ENCODE measurements around the gene ACOX3.

The ACOX3 gene

DNA sequence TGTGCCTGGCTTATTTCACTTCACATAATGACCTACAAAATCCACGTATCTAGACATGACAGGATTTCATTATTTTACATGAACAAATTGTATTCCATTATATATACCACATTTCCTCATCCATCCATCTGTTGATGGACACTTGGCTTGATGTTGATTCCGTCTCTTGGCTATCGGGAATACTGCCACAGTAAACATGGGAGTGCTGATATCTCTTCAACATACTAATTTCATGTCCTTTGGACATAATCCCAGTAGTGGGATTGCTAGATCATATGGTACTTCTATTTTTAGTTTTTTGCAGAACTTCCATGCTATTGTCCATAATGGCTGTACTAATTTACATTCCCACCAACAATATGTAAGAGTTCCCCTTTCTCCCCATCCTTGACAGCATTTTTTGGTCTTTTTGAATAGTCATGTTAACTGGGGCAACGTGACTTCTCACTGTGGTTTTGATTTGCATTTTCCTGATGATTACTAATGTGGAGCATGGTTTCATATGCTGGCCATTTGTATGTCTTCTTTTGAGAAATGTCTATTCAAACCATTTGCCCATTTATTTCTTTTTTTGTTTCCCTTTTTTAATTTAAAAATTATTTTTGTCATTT lies 102.1 kb downstream of the ACOX3 start:
- ChIA-PET POLR2A (no interaction called here), CTCF (no interaction called here)
- no peak for TF ChIP-seq ZNF16 (tag by site-specific recombination; IDR thresholded peaks at IDR 0.05; ENCODE audit: low read depth)
- TF ChIP-seq TRIM28 (IDR thresholded peaks at IDR 0.05; ENCODE audit: borderline replicate concordance, low read length) = no peak
- TF ChIP-seq, protein P1, sequence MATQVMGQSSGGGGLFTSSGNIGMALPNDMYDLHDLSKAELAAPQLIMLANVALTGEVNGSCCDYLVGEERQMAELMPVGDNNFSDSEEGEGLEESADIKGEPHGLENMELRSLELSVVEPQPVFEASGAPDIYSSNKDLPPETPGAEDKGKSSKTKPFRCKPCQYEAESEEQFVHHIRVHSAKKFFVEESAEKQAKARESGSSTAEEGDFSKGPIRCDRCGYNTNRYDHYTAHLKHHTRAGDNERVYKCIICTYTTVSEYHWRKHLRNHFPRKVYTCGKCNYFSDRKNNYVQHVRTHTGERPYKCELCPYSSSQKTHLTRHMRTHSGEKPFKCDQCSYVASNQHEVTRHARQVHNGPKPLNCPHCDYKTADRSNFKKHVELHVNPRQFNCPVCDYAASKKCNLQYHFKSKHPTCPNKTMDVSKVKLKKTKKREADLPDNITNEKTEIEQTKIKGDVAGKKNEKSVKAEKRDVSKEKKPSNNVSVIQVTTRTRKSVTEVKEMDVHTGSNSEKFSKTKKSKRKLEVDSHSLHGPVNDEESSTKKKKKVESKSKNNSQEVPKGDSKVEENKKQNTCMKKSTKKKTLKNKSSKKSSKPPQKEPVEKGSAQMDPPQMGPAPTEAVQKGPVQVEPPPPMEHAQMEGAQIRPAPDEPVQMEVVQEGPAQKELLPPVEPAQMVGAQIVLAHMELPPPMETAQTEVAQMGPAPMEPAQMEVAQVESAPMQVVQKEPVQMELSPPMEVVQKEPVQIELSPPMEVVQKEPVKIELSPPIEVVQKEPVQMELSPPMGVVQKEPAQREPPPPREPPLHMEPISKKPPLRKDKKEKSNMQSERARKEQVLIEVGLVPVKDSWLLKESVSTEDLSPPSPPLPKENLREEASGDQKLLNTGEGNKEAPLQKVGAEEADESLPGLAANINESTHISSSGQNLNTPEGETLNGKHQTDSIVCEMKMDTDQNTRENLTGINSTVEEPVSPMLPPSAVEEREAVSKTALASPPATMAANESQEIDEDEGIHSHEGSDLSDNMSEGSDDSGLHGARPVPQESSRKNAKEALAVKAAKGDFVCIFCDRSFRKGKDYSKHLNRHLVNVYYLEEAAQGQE (tag by site-specific recombination; IDR thresholded peaks at IDR 0.05) = no peak
- no peak for TF ChIP-seq ZNF404 (tag by site-specific recombination; IDR thresholded peaks at IDR 0.05)
- TF ChIP-seq YY2 (tag by site-specific recombination; IDR thresholded peaks at IDR 0.05) = no peak
- TF ChIP-seq ZNF274 (IDR thresholded peaks at IDR 0.05; ENCODE audit: low read length) = no peak
- no peak for TF ChIP-seq ZNF274 (tag by site-specific recombination; IDR thresholded peaks at IDR 0.05; ENCODE audit: borderline replicate concordance)
- no peak for TF ChIP-seq ZNF112 (tag by site-specific recombination; IDR thresholded peaks at IDR 0.05)
- TF ChIP-seq ZBTB48 (tag by site-specific recombination; IDR thresholded peaks at IDR 0.05) = no peak
- H3K36me3 ChIP-seq (ENCODE audit: control insufficient read depth in 2 of 2, insufficient read depth in 1 of 2, low read length in 2 of 2) = no peaks in the 10 kb centered on the region
- no peaks in the 10 kb centered on the region for H3K4me1 ChIP-seq (ENCODE audit: control insufficient read depth, insufficient read depth, low read length)
- no peak overlapping the region for H3K27ac ChIP-seq (ENCODE audit: extremely low read depth, low read depth, low read length)
- H3K9me3 ChIP-seq (ENCODE audit: control insufficient read depth, insufficient read depth, low read depth, low read length) = no peaks in the 10 kb centered on the region
- H3K4me3 ChIP-seq (ENCODE audit: low read depth, low read length) = no peak overlapping the region

- H3K36me3 ChIP-seq (ENCODE audit: control insufficient read depth in 2 of 2, insufficient read depth in 1 of 2, low read length in 2 of 2) = no peaks in the 10 kb centered on the region
- no peaks in the 10 kb centered on the region for H3K4me1 ChIP-seq (ENCODE audit: control insufficient read depth, insufficient read depth, low read length)
- TF ChIP-seq ZNF266 (tag by site-specific recombination; IDR thresholded peaks at IDR 0.05; ENCODE audit: low read depth) (peak; percentile 68; the same call in 1 of the 2 replicates), ZIC2 (tag by site-specific recombination; IDR thresholded peaks at IDR 0.05) (peak; percentile 19; the same call in 1 of the 2 replicates), TRIM28 (IDR thresholded peaks at IDR 0.05; ENCODE audit: borderline replicate concordance, low read length) (no peak)
- POLR2A ChIA-PET = no interaction called here
- CTCF ChIA-PET = interaction anchor here (0.7 kb wide), 1 partner anchor 96 kb away, joined by 4 read pairs; no protein-coding TSS in a partner anchor
- H3K27ac ChIP-seq (ENCODE audit: extremely low read depth, low read depth, low read length) = no peak overlapping the region
- H3K4me3 ChIP-seq (ENCODE audit: low read depth, low read length) = no peak overlapping the region
- no peaks in the 10 kb centered on the region for H3K9me3 ChIP-seq (ENCODE audit: control insufficient read depth, insufficient read depth, low read depth, low read length)
Observed at GRCh38 chr4:8336412-8337075, 104.0 kb downstream of the ACOX3 start.

DNA sequence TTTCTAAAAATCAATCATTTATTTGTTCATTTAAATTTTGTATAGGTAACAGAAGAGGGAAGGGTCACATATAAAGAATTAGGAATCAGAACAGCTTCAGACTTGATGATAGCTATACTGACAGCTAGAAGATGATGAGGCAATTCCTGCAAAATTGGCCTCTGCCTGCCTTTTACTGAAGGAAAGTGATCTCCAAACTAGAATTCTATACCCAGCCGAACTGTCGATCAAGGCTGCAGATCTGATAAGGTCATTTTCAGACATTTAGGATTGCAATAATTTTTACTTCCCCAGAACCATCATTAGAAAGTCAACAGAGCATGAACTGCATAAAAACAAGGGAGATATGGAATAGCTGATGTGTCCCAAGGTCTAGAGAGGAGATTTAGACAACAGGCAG lies 104.7 kb downstream of the ACOX3 start:
- H3K4me1 ChIP-seq (ENCODE audit: control insufficient read depth, insufficient read depth, low read length) = no peaks in the 10 kb centered on the region
- no peak overlapping the region for H3K4me3 ChIP-seq (ENCODE audit: low read depth, low read length)
- no peaks in the 10 kb centered on the region for H3K9me3 ChIP-seq (ENCODE audit: control insufficient read depth, insufficient read depth, low read depth, low read length)
- ChIA-PET CTCF (interaction anchor here (0.7 kb wide), 1 partner anchor 95 kb away, joined by 4 read pairs; no protein-coding TSS in a partner anchor), POLR2A (no interaction called here)
- TF ChIP-seq ZNF266 (tag by site-specific recombination; IDR thresholded peaks at IDR 0.05; ENCODE audit: low read depth) (no peak), ZNF529 (tag by site-specific recombination; IDR thresholded peaks at IDR 0.05; ENCODE audit: insufficient replicate concordance) (no peak), ZNF155 (tag by site-specific recombination; IDR thresholded peaks at IDR 0.05) (no peak), GLIS1 (tag by site-specific recombination; IDR thresholded peaks at IDR 0.05) (no peak), ZNF37A (tag by site-specific recombination; IDR thresholded peaks at IDR 0.05) (no peak), AEBP2 (tag by site-specific recombination; IDR thresholded peaks at IDR 0.05; ENCODE audit: borderline replicate concordance) (no peak), ZNF202 (tag by site-specific recombination; IDR thresholded peaks at IDR 0.05; ENCODE audit: borderline replicate concordance) (no peak)
- TF ChIP-seq, protein P2, sequence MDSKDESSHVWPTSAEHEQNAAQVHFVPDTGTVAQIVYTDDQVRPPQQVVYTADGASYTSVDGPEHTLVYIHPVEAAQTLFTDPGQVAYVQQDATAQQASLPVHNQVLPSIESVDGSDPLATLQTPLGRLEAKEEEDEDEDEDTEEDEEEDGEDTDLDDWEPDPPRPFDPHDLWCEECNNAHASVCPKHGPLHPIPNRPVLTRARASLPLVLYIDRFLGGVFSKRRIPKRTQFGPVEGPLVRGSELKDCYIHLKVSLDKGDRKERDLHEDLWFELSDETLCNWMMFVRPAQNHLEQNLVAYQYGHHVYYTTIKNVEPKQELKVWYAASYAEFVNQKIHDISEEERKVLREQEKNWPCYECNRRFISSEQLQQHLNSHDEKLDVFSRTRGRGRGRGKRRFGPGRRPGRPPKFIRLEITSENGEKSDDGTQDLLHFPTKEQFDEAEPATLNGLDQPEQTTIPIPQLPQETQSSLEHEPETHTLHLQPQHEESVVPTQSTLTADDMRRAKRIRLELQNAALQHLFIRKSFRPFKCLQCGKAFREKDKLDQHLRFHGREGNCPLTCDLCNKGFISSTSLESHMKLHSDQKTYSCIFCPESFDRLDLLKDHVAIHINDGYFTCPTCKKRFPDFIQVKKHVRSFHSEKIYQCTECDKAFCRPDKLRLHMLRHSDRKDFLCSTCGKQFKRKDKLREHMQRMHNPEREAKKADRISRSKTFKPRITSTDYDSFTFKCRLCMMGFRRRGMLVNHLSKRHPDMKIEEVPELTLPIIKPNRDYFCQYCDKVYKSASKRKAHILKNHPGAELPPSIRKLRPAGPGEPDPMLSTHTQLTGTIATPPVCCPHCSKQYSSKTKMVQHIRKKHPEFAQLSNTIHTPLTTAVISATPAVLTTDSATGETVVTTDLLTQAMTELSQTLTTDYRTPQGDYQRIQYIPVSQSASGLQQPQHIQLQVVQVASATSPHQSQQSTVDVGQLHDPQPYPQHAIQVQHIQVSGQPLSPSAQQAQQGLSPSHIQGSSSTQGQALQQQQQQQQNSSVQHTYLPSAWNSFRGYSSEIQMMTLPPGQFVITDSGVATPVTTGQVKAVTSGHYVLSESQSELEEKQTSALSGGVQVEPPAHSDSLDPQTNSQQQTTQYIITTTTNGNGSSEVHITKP (tag by site-specific recombination; IDR thresholded peaks at IDR 0.05) = no peak
- TF ChIP-seq, protein P3, sequence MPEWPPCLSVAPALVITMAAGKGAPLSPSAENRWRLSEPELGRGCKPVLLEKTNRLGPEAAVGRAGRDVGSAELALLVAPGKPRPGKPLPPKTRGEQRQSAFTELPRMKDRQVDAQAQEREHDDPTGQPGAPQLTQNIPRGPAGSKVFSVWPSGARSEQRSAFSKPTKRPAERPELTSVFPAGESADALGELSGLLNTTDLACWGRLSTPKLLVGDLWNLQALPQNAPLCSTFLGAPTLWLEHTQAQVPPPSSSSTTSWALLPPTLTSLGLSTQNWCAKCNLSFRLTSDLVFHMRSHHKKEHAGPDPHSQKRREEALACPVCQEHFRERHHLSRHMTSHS (tag by site-specific recombination; IDR thresholded peaks at IDR 0.05) = no peak
- TF ChIP-seq, protein P4, sequence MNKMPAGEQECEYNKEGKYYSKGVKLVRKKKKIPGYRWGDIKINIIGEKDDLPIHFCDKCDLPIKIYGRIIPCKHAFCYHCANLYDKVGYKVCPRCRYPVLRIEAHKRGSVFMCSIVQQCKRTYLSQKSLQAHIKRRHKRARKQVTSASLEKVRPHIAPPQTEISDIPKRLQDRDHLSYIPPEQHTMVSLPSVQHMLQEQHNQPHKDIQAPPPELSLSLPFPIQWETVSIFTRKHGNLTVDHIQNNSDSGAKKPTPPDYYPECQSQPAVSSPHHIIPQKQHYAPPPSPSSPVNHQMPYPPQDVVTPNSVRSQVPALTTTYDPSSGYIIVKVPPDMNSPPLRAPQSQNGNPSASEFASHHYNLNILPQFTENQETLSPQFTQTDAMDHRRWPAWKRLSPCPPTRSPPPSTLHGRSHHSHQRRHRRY (tag by site-specific recombination; IDR thresholded peaks at IDR 0.05) = no peak
- H3K36me3 ChIP-seq (ENCODE audit: control insufficient read depth in 2 of 2, insufficient read depth in 1 of 2, low read length in 2 of 2) = no peaks in the 10 kb centered on the region
- H3K27ac ChIP-seq (ENCODE audit: extremely low read depth, low read depth, low read length) = no peak overlapping the region
